ENCODE data around the gene EIF3L. TPM values are rescaled to one million over a fixed set of nuclear protein-coding genes. Genes with fewer than 3 reads are reported as not detected.
A peak's percentile ranks its signal among the peaks of the same experiment; 100 is the strongest.

EIF3L gene
- total and polyA plus RNA-seq, 2 donors (not counting 1 experiment from before 2014, with no cell fraction given): 288 to 515 TPM

DNA sequence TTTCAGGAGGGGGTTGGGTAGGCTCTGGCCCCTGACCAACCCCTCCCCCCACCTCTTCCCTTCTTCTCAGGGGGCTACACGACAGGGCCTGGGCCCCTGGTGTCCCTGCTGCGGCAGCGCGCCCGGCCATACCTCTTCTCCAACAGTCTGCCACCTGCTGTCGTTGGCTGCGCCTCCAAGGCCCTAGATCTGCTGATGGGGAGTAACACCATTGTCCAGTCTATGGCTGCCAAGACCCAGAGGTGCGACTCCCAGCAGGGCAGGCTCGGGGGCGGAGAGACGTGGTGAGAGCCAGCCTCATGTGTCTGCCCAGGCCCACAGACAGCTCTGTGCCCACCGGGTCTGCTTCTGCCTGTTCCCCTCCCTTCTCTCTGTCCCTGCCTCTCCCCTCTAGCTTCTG is 33.6 kb upstream of the EIF3L start:
- TF ChIP-seq, protein P1, sequence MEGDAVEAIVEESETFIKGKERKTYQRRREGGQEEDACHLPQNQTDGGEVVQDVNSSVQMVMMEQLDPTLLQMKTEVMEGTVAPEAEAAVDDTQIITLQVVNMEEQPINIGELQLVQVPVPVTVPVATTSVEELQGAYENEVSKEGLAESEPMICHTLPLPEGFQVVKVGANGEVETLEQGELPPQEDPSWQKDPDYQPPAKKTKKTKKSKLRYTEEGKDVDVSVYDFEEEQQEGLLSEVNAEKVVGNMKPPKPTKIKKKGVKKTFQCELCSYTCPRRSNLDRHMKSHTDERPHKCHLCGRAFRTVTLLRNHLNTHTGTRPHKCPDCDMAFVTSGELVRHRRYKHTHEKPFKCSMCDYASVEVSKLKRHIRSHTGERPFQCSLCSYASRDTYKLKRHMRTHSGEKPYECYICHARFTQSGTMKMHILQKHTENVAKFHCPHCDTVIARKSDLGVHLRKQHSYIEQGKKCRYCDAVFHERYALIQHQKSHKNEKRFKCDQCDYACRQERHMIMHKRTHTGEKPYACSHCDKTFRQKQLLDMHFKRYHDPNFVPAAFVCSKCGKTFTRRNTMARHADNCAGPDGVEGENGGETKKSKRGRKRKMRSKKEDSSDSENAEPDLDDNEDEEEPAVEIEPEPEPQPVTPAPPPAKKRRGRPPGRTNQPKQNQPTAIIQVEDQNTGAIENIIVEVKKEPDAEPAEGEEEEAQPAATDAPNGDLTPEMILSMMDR (conservative IDR thresholded peaks at IDR 0.05 in 1 of 2, IDR thresholded peaks at IDR 0.05 in 1 of 2; ENCODE audit: low read depth in 1 of 2, low read length in 2 of 2): no peak
- TF ChIP-seq EZH2 (IDR thresholded peaks at IDR 0.05; ENCODE audit: low read length, missing control alignments): no peak
- no peaks in the 10 kb centered on the region for H4K20me1 ChIP-seq (ENCODE audit: control insufficient read depth, extremely low read depth, insufficient read depth, low read length)
- no peak for DNase-seq (ENCODE audit: low read depth in 2 of 2)

DNA sequence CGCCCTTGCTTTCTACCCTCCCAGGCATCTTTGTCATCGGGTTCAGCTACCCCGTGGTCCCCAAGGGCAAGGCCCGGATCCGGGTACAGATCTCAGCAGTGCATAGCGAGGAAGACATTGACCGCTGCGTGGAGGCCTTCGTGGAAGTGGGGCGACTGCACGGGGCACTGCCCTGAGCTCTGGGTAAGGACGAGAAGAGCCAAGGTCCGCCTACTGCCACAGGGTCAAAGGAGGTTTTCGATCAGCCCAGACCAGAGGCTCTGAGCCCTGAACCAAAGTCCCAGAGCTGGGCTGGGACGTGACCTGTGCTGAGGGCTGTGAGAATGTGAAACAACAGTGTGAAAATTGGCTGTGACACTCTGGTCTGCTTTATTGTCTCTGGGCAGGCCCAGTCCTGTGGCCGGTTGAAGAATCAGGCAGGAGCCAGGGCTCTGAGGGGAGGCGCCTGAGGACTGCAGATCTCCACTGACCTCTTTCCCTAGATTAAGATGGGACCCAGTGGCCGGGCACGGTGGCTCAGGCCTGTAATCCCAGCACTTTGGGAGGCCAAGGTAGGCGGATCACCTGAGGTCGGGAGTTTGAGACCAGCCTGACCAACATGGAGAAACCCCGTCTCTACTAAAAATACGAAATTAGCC is 32.6 kb upstream of the EIF3L start:
- Histone ChIP-seq H3K9ac (ENCODE audit: insufficient read depth, low read length) (no peak overlapping the region), H2AFZ (ENCODE audit: low read length) (no peak overlapping the region), H3K4me3 (replicated peaks in 1 of 4; ENCODE audit: control extremely low read depth in 1 of 4, insufficient read depth in 1 of 4, low read depth in 3 of 4, low read length in 4 of 4) (no peak overlapping the region), H3K36me3 (ENCODE audit: control insufficient read depth, insufficient read depth, low read length) (peaks cover 2% of the 10 kb centered on the region), H3K4me1 (ENCODE audit: control insufficient read depth, extremely low read depth, insufficient read depth, low read length) (peaks cover 7% of the 10 kb centered on the region), H3K27me3 (ENCODE audit: control insufficient read depth, insufficient read depth, low read length) (no peaks in the 10 kb centered on the region), H3K27ac (ENCODE audit: insufficient read depth, low read length) (no peak overlapping the region), H3K4me2 (ENCODE audit: extremely low read depth, insufficient read depth, low read length) (no peak overlapping the region), H3K9me3 (ENCODE audit: control insufficient read depth, insufficient read depth, low read depth, low read length) (no peaks in the 10 kb centered on the region), H3K79me2 (ENCODE audit: control insufficient read depth, insufficient read depth, low read length) (no peaks in the 10 kb centered on the region), H4K20me1 (ENCODE audit: control insufficient read depth, extremely low read depth, insufficient read depth, low read length) (no peaks in the 10 kb centered on the region)
- TF ChIP-seq, protein P1 (conservative IDR thresholded peaks at IDR 0.05 in 1 of 2, IDR thresholded peaks at IDR 0.05 in 1 of 2; ENCODE audit: low read depth in 1 of 2, low read length in 2 of 2): no peak
- no peak for TF ChIP-seq EZH2 (IDR thresholded peaks at IDR 0.05; ENCODE audit: low read length, missing control alignments)
- no peak for DNase-seq (ENCODE audit: low read depth in 2 of 2)

More for the DNA sequence above, 33.6 kb upstream of the EIF3L start:
- no peak overlapping the region for H3K27ac ChIP-seq (ENCODE audit: insufficient read depth, low read length)
- H3K4me2 ChIP-seq (ENCODE audit: extremely low read depth, insufficient read depth, low read length): no peak overlapping the region
- no peak overlapping the region for H2AFZ ChIP-seq (ENCODE audit: low read length)
- H3K4me1 ChIP-seq (ENCODE audit: control insufficient read depth, extremely low read depth, insufficient read depth, low read length): peaks cover 7% of the 10 kb centered on the region
- H3K4me3 ChIP-seq (replicated peaks in 1 of 4; ENCODE audit: control extremely low read depth in 1 of 4, insufficient read depth in 1 of 4, low read depth in 3 of 4, low read length in 4 of 4): no peak overlapping the region
- no peaks in the 10 kb centered on the region for H3K79me2 ChIP-seq (ENCODE audit: control insufficient read depth, insufficient read depth, low read length)
- no peaks in the 10 kb centered on the region for H3K27me3 ChIP-seq (ENCODE audit: control insufficient read depth, insufficient read depth, low read length)
- peaks cover 2% of the 10 kb centered on the region for H3K36me3 ChIP-seq (ENCODE audit: control insufficient read depth, insufficient read depth, low read length)
- H3K9ac ChIP-seq (ENCODE audit: insufficient read depth, low read length): no peak overlapping the region
- H3K9me3 ChIP-seq (ENCODE audit: control insufficient read depth, insufficient read depth, low read depth, low read length): no peaks in the 10 kb centered on the region

DNA sequence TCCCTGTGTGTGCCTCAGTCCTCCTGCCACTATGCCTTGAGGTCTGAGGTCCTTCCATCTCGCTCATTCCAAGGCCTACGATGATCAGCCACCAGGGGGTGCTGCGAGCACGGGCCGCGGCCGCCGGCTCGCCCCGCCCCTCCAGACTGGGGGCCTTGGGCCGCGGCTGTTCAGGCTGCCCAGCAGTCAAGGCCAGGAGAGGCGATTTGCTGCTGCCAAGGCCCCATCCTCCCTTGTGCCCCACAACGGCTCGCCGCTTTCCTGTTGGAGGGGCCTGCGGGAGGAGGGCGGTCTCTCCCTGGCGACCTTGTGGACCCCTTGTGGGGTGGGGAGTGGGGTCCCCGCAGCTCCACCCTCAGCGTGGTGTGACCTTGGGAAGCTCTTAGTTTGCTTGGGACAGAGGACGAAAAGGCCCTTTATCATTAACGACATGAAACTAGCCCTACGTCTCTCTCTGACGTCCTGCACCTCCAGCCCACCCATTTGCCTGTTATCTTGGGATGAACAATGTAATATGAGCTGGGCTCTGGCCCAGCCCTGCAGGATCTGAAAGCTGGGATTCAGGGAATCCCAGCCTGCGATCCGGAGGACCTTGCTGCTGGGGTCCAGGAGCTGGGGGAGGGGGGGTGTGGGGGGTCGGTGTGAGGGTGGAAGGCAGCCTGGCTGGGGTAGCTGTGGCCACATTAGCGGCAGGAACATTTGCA is 31.4 kb upstream of the EIF3L start:
- Histone ChIP-seq H4K20me1 (ENCODE audit: control insufficient read depth, extremely low read depth, insufficient read depth, low read length) (no peaks in the 10 kb centered on the region), H3K9me3 (ENCODE audit: control insufficient read depth, insufficient read depth, low read depth, low read length) (no peaks in the 10 kb centered on the region), H3K9ac (ENCODE audit: insufficient read depth, low read length) (peak overlapping the region; percentile 46), H3K4me3 (replicated peaks in 1 of 4; ENCODE audit: control extremely low read depth in 1 of 4, insufficient read depth in 1 of 4, low read depth in 3 of 4, low read length in 4 of 4) (peak overlapping the region in 3 of 4 experiments; percentile 3 to 35 (median 10)), H3K4me1 (ENCODE audit: control insufficient read depth, extremely low read depth, insufficient read depth, low read length) (peaks cover 7% of the 10 kb centered on the region), H3K79me2 (ENCODE audit: control insufficient read depth, insufficient read depth, low read length) (no peaks in the 10 kb centered on the region), H3K36me3 (ENCODE audit: control insufficient read depth, insufficient read depth, low read length) (peaks cover 2% of the 10 kb centered on the region), H3K27me3 (ENCODE audit: control insufficient read depth, insufficient read depth, low read length) (no peaks in the 10 kb centered on the region), H2AFZ (ENCODE audit: low read length) (peak overlapping the region; percentile 85), H3K27ac (ENCODE audit: insufficient read depth, low read length) (peak overlapping the region; percentile 65), H3K4me2 (ENCODE audit: extremely low read depth, insufficient read depth, low read length) (peak overlapping the region; percentile 82)
- peak; percentile 76 to 78 for DNase-seq (ENCODE audit: low read depth in 2 of 2)
- TF ChIP-seq, protein P1 (conservative IDR thresholded peaks at IDR 0.05 in 1 of 2, IDR thresholded peaks at IDR 0.05 in 1 of 2; ENCODE audit: low read depth in 1 of 2, low read length in 2 of 2): peak; percentile 76 to 82
- no peak for TF ChIP-seq EZH2 (IDR thresholded peaks at IDR 0.05; ENCODE audit: low read length, missing control alignments)
